ENCODE results near the gene ZNF716.
"Not testable (repeated sequence)": the region's sequence is repeated elsewhere in the genome, so short reads cannot be mapped to it uniquely, and the experiment has no call there.

Gene ZNF716

GRCh38 chr7:57426629-57427003, 23.4 kb upstream of the ZNF716 start:
- DNase-seq, result no peak

- no peak for DNase-seq
These were observed 22.8 kb upstream of the ZNF716 start for GRCh38 chr7:57427146-57427545.

- no peak for DNase-seq
These were observed 22.4 kb upstream of the ZNF716 start for GRCh38 chr7:57427594-57427993.

- no peak for DNase-seq
These were observed 17.4 kb upstream of the ZNF716 start for GRCh38 chr7:57432583-57432982.

- DNase-seq, result no peak
These were observed 12.4 kb upstream of the ZNF716 start for GRCh38 chr7:57437581-57437980.

- no peak for DNase-seq
These were observed 11.7 kb upstream of the ZNF716 start for GRCh38 chr7:57438244-57438643.

GRCh38 chr7:57443567-57443966, 6.4 kb upstream of the ZNF716 start:
- no peak for DNase-seq

- DNase-seq, result not testable (repeated sequence)
These were observed 19.3 kb downstream of the ZNF716 start for GRCh38 chr7:57469186-57469828.

GRCh38 chr7:57480304-57480703, 30.3 kb downstream of the ZNF716 start:
- not testable (repeated sequence) for DNase-seq

GRCh38 chr7:57485022-57485421, 35.0 kb downstream of the ZNF716 start:
- not testable (repeated sequence) for DNase-seq

- DNase-seq, result no peak
These were observed 38.0 kb downstream of the ZNF716 start for GRCh38 chr7:57487957-57488356.

GRCh38 chr7:57495111-57495510, 45.1 kb downstream of the ZNF716 start:
- not testable (repeated sequence) for DNase-seq

GRCh38 chr7:57496395-57496794, 46.4 kb downstream of the ZNF716 start:
- no peak for DNase-seq

- DNase-seq, result no peak
These were observed 55.2 kb downstream of the ZNF716 start for GRCh38 chr7:57505176-57505575.

Data from stimulated activated naive CD4-positive, alpha-beta T cell (primary cell).